GM18909 (cell line): ENCODE data around the gene USP21.
A peak's percentile ranks its signal among the peaks of the same experiment; 100 is the strongest.

Source experiments
- ATAC-seq: cut with Tn5 transposase; IDR thresholded peaks from one replicate; pipeline ENCODE4 v1.9.1; 2021; ENCODE audit warnings: mild to moderate bottlenecking; ENCODE audit not compliant: unreplicated experiment, poor library complexity

Gene USP21

GRCh38 chr1:161207173-161207572 lies 47.9 kb downstream of the USP21 start:
- ATAC-seq, result no peak

GRCh38 chr1:161209790-161210409 lies 50.6 kb downstream of the USP21 start:
- peak; percentile 79 for ATAC-seq

GRCh38 chr1:161214369-161214768 lies 55.1 kb downstream of the USP21 start:
- ATAC-seq, result no peak

GRCh38 chr1:161215076-161215475 lies 55.8 kb downstream of the USP21 start, which contains the start of gene FCER1G:
Gene FCER1G, plus strand, starts transcription at chr1:161215295. Its CDS starts 27 bp downstream, at chr1:161215322.
- no peak for ATAC-seq
